HG02885 (cell line): ENCODE measurements around the gene PIGV.
"Not testable (repeated sequence)": the region's sequence is repeated elsewhere in the genome, so short reads cannot be mapped to it uniquely, and the experiment has no call there.

ENCODE experiments used
- ATAC-seq: cut with Tn5 transposase; IDR thresholded peaks from one replicate; pipeline ENCODE4 v1.9.1; 2021; ENCODE audit warnings: mild to moderate bottlenecking; ENCODE audit not compliant: unreplicated experiment, poor library complexity

Gene PIGV

GRCh38 chr1:26829184-26829911 is 41.6 kb downstream of the PIGV start:
- ATAC-seq = no peak

DNA sequence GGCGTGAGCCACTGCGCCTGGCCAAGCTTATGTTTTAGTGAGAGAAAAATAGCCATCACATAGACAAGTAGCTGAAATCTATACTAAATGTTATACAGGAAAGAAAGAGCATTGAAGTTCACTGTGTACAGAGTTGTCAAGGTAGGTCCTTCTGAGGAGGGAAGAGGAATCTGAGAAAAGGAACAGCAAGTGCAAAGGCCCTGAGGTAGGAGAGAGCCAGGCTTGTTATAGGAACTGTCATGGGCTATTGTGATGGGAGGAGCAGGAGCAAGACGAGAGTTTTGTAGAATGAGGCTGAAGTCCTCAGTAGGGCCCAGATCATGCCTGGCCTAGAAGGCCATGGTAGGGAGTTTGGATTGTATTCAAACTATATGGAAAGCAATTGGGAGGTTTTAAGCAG is 43.3 kb downstream of the PIGV start:
- no peak for ATAC-seq

GRCh38 chr1:26831546-26832248 is 43.9 kb downstream of the PIGV start:
- ATAC-seq = no peak

GRCh38 chr1:26832249-26832960 is 44.7 kb downstream of the PIGV start:
- no peak for ATAC-seq

- peak; percentile 84 for ATAC-seq
These were observed 46.0 kb downstream of the PIGV start for GRCh38 chr1:26833432-26834405.

DNA sequence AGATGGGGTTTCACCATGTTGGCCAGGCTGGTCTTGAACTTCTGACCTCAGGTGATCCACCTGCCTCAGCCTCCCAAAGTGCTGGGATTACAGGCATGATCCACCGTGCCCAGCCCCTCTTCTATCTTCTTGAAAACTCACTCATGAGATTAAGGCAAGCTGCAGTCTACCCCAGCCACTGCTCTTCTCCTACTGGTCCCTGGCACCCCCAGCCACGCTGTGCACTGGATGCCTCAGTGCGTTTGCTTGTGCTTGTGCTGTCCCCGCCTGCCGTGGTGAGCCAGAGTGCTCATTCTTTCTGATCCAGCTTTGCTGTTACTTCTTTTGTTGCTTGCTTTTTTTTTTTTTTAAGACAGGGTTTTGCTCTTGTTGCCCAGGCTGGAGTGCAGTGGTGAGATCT is 49.9 kb downstream of the PIGV start:
- not testable (repeated sequence) for ATAC-seq

DNA sequence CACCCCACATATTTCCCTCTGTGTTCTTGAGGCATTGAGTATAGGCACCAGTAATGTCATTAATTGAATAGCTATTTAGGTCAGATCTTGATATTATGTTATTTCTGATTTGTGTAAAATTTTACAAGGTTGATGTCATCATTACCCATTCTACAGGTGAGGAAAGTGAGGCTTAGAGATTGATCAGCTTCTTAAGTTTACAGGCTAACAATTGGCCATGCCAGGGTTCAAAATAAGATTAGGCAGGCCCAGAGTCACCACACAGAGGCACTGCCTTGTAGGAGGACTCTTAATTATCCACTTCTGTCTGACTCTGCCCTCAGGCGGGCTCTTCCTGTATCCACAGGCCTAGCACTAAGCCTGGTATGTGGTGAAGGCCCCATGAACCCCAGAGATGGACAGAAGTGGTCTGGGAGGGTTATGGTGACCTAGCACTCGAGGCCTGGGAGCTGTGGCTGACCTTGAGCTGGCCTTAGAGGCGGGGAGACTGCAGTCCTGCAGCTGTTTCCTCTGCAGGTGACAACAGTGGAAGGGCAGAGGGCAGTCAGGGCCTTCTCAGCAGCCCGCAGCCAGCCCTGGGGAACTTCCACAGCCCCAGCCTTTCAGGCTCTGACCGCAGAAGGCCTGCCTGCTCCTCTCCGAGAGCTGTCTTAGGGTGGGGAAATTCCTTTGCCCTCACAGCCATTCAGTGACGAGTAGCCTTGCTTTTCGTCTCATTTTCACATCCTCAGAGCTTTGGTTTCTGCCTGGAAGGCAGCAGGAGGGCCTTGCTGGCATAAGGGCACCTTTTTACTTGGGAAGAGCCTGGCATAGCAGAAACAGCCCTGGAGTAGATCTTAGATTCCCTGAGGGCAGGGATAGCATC is 51.0 kb downstream of the PIGV start:
- peak; percentile 93 for ATAC-seq

DNA sequence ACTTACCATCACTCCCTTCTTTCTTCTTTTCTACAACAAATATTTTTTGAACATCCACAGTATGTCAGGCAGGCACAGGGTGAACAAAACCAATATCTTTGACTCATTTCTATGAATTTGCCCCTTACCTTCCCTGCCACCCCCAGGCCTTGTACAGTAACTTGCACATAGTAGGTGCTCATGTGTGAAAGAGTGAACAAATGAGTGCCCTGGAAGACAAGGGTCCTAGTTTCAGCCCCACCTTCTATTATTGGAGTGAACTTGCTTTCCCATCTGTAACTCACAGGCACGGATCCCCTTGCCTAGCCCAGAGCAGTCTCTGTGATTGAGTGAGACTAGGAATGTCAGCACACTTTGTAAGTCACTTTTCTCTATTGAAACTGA is 51.6 kb downstream of the PIGV start:
- ATAC-seq = no peak

GRCh38 chr1:26839779-26840178 is 52.0 kb downstream of the PIGV start:
- ATAC-seq = no peak

DNA sequence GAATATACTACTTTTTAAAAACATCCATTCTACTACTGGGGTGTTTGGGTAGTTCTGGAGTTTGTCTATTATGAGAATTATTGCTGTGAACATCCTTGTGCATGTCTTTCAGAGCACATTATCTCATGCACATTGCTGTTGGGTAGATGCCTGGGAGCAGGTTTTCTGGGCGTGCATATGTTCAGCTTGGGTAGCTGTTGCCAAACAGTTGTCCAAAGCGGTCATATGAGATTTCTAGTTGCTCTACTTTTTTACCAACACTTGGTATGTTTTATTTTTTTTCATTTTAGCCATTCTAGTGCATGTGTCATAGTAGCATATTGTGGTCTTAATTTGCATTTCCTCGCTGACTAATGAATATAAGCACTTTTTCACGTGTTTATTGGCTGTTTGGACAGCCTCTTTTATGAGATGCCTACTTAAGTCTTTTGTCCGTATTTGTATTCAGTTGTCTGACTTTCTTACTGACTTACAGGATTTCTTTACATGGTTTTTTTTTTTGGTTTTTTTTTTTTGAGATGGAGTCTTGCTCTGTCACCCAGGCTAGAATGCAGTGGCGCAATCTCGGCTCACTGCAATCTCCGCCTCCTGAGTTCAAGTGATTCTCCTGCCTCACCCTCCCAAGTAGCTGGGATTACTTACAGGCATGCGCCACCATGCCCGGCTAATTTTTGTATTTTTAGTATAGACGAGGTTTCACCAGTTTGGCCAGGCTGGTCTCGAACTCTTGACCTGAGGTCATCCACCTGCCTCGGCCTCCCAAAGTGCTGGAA is 56.9 kb downstream of the PIGV start:
- ATAC-seq = no peak

- ATAC-seq = not testable (repeated sequence)
These were observed 60.1 kb downstream of the PIGV start for GRCh38 chr1:26847826-26848225.
